Endothelial cell of umbilical vein (primary cell): ENCODE results near the gene SCN2B.

Source experiments
- EZH2 ChIP-seq: IDR thresholded peaks from 2 replicates; pipeline ENCODE4 v1.6.1; 2012; ENCODE audit warnings: borderline replicate concordance, low read depth, mild to moderate bottlenecking, moderate library complexity, low read length, inconsistent platforms; ENCODE audit not compliant: severe bottlenecking
- FOS ChIP-seq: IDR thresholded peaks from 2 replicates; pipeline ENCODE4 v1.6.1; 2011; ENCODE audit warnings: mild to moderate bottlenecking, low read length, moderate library complexity, borderline replicate concordance; ENCODE audit not compliant: insufficient read depth
- GATA2 ChIP-seq: IDR thresholded peaks from 2 replicates; pipeline ENCODE4 v1.7.0; 2011; ENCODE audit warnings: low read depth, mild to moderate bottlenecking, moderate library complexity, mixed read lengths, low read length; ENCODE audit not compliant: insufficient read length, insufficient read depth
- JUN ChIP-seq: IDR thresholded peaks from 2 replicates; pipeline ENCODE4 v1.6.1; 2011; ENCODE audit warnings: borderline replicate concordance, low read depth; ENCODE audit not compliant: insufficient read length, insufficient read depth
- MYC ChIP-seq: IDR thresholded peaks from one replicate; pipeline ENCODE4 v1.6.1; 2011; ENCODE audit warnings: mild to moderate bottlenecking, low read depth, low read length
- POLR2A ChIP-seq: IDR thresholded peaks from 2 replicates; pipeline ENCODE4 v1.6.1; 2012; ENCODE audit warnings: low read depth, mild to moderate bottlenecking, control low read depth, low read length
- POLR2AphosphoS5 ChIP-seq: IDR thresholded peaks from 2 replicates; pipeline ENCODE4 v1.6.1; 2012; ENCODE audit warnings: low read depth, mild to moderate bottlenecking, control low read depth, low read length, moderate library complexity; ENCODE audit not compliant: insufficient read depth
- TF ChIP-seq, protein P1 (sequence below), 2 donors: IDR thresholded peaks; 1 replicate in 1 of 2; 2 replicates in 1 of 2; pipeline ENCODE4 v1.5.1; 2011; ENCODE audit warnings: low read length in 2 of 2, mild to moderate bottlenecking in 2 of 2, moderate library complexity in 2 of 2, control low read depth in 1 of 2, inconsistent platforms in 1 of 2, low read depth in 1 of 2; ENCODE audit not compliant: insufficient read depth in 1 of 2; ENCODE audit errors: extremely low read depth in 1 of 2
- TF ChIP-seq, protein P2 (sequence below): IDR thresholded peaks from 2 replicates; pipeline ENCODE4 v1.6.1; 2011; ENCODE audit not compliant: insufficient read depth, insufficient read length

DNA sequence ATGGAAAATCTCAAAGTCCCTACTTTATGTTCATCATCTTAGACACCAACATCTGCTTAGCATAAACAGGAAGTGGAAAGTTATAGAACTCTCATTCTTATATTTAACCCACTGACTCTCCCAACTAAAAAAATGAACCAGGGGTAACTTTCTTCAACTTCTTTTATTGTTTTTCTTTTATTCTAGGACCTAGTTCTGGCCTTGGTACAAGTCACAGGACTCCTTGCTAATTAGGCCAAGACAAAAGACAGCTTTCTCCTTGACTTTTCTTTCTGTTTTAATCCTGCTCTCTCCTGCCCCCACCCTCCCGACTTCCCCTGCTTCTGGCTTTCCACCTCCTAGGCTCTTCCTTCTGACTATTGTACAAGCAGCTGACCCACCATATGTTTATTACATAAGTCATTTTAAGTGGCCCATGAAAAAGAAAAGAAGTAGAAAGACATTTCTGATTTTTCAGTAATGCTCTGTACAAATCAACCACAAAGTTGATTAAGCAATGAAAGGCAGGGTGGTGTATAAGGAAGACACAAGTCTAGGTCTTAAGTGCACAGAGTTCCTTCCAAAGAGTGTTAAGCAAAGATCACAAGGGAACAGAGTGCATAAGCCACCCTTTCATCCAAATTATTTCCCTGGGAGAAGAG, 30.1 kb upstream of the SCN2B start:
- TF ChIP-seq, protein P1, sequence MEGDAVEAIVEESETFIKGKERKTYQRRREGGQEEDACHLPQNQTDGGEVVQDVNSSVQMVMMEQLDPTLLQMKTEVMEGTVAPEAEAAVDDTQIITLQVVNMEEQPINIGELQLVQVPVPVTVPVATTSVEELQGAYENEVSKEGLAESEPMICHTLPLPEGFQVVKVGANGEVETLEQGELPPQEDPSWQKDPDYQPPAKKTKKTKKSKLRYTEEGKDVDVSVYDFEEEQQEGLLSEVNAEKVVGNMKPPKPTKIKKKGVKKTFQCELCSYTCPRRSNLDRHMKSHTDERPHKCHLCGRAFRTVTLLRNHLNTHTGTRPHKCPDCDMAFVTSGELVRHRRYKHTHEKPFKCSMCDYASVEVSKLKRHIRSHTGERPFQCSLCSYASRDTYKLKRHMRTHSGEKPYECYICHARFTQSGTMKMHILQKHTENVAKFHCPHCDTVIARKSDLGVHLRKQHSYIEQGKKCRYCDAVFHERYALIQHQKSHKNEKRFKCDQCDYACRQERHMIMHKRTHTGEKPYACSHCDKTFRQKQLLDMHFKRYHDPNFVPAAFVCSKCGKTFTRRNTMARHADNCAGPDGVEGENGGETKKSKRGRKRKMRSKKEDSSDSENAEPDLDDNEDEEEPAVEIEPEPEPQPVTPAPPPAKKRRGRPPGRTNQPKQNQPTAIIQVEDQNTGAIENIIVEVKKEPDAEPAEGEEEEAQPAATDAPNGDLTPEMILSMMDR (IDR thresholded peaks at IDR 0.05; ENCODE audit: extremely low read depth in 1 of 2, insufficient read depth in 1 of 2, low read depth in 1 of 2, low read length in 2 of 2) = no peak
- no peak for TF ChIP-seq EZH2
- no peak for TF ChIP-seq FOS
- no peak for TF ChIP-seq POLR2AphosphoS5
- TF ChIP-seq JUN = no peak
- TF ChIP-seq, protein P2, sequence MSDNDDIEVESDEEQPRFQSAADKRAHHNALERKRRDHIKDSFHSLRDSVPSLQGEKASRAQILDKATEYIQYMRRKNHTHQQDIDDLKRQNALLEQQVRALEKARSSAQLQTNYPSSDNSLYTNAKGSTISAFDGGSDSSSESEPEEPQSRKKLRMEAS = no peak
- no peak for TF ChIP-seq POLR2A
- TF ChIP-seq MYC = no peak
- no peak for TF ChIP-seq GATA2
